Upper lobe of left lung (tissue), 4 donors: ENCODE data around the gene NT5C2.

Experiments used
- CTCF ChIP-seq, 6 experiments: fragments of 450-650 bp in 4 of 6; fragments of 200-600 bp in 2 of 6; sonication (generic) in 2 of 6; IDR thresholded peaks; one replicate each; pipeline ENCODE4 v1.5.1; 2016 to 2019; ENCODE audit warnings: antibody characterized with exemption in 6 of 6
- EP300 ChIP-seq, 4 donors: sonication (generic); formaldehyde crosslinking; IDR thresholded peaks; one replicate each; pipeline ENCODE4 v1.5.1; 2017; ENCODE audit warnings: antibody characterized with exemption in 4 of 4, control low read depth in 2 of 4
- POLR2AphosphoS5 ChIP-seq, 2 donors: sonication (generic); formaldehyde crosslinking; IDR thresholded peaks; one replicate each; pipeline ENCODE4 v1.5.1; 2017; ENCODE audit warnings: antibody characterized with exemption in 2 of 2

- no peak for TF ChIP-seq POLR2AphosphoS5 (IDR thresholded peaks at IDR 0.05)
- no peak for TF ChIP-seq EP300 (IDR thresholded peaks at IDR 0.05)
- no peak for TF ChIP-seq CTCF (IDR thresholded peaks at IDR 0.05)
Observed at GRCh38 chr10:103072276-103072675, 120.8 kb downstream of the NT5C2 start.
